GM23338 (cell line): ENCODE data around the gene C10orf53. TPM values are rescaled to one million over a fixed set of nuclear protein-coding genes. Genes with fewer than 3 reads are reported as not detected.

ENCODE experiments used
- ATAC-seq: fragments of 200-7000 bp; cut with Tn5 transposase; 3 replicates; pipeline ENCODE4 v1.9.1; 2020
- DNase-seq: peaks from one replicate; pipeline ENCODE4 v3.0.0-alpha.2; 2015; ENCODE audit warnings: low spot score
- H2AFZ ChIP-seq: fragments of 200-600 bp; sonication (generic); 2 replicates; pipeline ENCODE4 v1.8.0; 2016; ENCODE audit warnings: antibody characterized with exemption, mild to moderate bottlenecking, moderate library complexity
- H3F3A ChIP-seq: fragments of 200-600 bp; sonication (generic); replicated peaks from 2 replicates; pipeline ENCODE4 v1.8.0; 2017; ENCODE audit warnings: antibody characterized with exemption, mixed run types, low read depth
- H3K27ac ChIP-seq: fragments of 200-600 bp; sonication (generic); 2 replicates; pipeline ENCODE4 v1.6.1; 2016; ENCODE audit warnings: low read depth
- H3K27me3 ChIP-seq: fragments of 200-600 bp; sonication (generic); 2 replicates; pipeline ENCODE4 v1.8.0; 2016; ENCODE audit warnings: mild to moderate bottlenecking, mixed run types, moderate library complexity; ENCODE audit not compliant: insufficient read depth
- H3K36me3 ChIP-seq: fragments of 200-600 bp; sonication (generic); 2 replicates; pipeline ENCODE4 v1.8.0; 2016; ENCODE audit warnings: mild to moderate bottlenecking; ENCODE audit not compliant: insufficient read depth
- H3K4me1 ChIP-seq: fragments of 200-600 bp; sonication (generic); 2 replicates; pipeline ENCODE4 v1.8.0; 2016; ENCODE audit warnings: mild to moderate bottlenecking, moderate library complexity; ENCODE audit not compliant: insufficient read depth
- H3K4me2 ChIP-seq: fragments of 200-600 bp; sonication (generic); 2 replicates; pipeline ENCODE4 v1.7.1; 2017; ENCODE audit warnings: mixed run types
- H3K4me3 ChIP-seq: fragments of 200-600 bp; sonication (generic); 2 replicates; pipeline ENCODE4 v1.6.1; 2016; ENCODE audit warnings: mixed run types
- H3K79me2 ChIP-seq: fragments of 200-600 bp; sonication (generic); replicated peaks from 2 replicates; pipeline ENCODE4 v1.8.0; 2017; ENCODE audit warnings: mild to moderate bottlenecking; ENCODE audit not compliant: insufficient read depth
- H3K9me2 ChIP-seq: fragments of 200-600 bp; sonication (generic); 2 replicates; pipeline ENCODE4 v1.8.0; 2017; ENCODE audit not compliant: insufficient read depth
- H4K20me1 ChIP-seq: fragments of 200-600 bp; sonication (generic); replicated peaks from 2 replicates; pipeline ENCODE4 v1.8.0; 2017; ENCODE audit warnings: mild to moderate bottlenecking; ENCODE audit not compliant: insufficient read depth
- H3K27ac Mint-ChIP-seq: 2 replicates; pipeline ENCODE4 v1.8.0; 2020; ENCODE audit warnings: inconsistent platforms, mild to moderate bottlenecking, moderate library complexity, mixed read lengths
- H3K27me3 Mint-ChIP-seq: 3 replicates; pipeline ENCODE4 v1.8.0; 2022; ENCODE audit warnings: low read depth, mild to moderate bottlenecking, moderate library complexity, mixed read lengths, inconsistent platforms; ENCODE audit not compliant: insufficient read depth, poor library complexity
- H3K36me3 Mint-ChIP-seq: 3 replicates; pipeline ENCODE4 v1.8.0; 2021; ENCODE audit warnings: low read depth, mild to moderate bottlenecking, inconsistent platforms, moderate library complexity, mixed read lengths
- H3K4me1 Mint-ChIP-seq: 3 replicates; pipeline ENCODE4 v1.8.0; 2020; ENCODE audit warnings: mild to moderate bottlenecking, inconsistent platforms, mixed read lengths
- H3K4me3 Mint-ChIP-seq: 3 replicates; pipeline ENCODE4 v1.8.0; 2021; ENCODE audit warnings: moderate library complexity, mild to moderate bottlenecking, inconsistent platforms, mixed read lengths
- H3K9me3 Mint-ChIP-seq: 3 replicates; pipeline ENCODE4 v1.8.0; 2020; ENCODE audit warnings: moderate library complexity, mild to moderate bottlenecking, inconsistent platforms, mixed read lengths
- CREB1 ChIP-seq: fragments of 250-450 bp; sonication (Bioruptor Pico); IDR thresholded peaks from 2 replicates; pipeline ENCODE4 v1.5.0; 2020; ENCODE audit warnings: low read depth, mild to moderate bottlenecking, moderate library complexity
- EZH2 ChIP-seq: fragments of 200-600 bp; sonication (generic); IDR thresholded peaks from one replicate; pipeline ENCODE4 v1.8.0; 2017; ENCODE audit warnings: antibody characterized with exemption, mild to moderate bottlenecking, low read depth; ENCODE audit not compliant: unreplicated experiment
- EZH2phosphoT487 ChIP-seq: fragments of 200-600 bp; sonication (generic); IDR thresholded peaks from one replicate; pipeline ENCODE4 v1.8.1; 2018; ENCODE audit warnings: antibody characterized with exemption; ENCODE audit not compliant: unreplicated experiment
- JUNB ChIP-seq: IDR thresholded peaks from one replicate; pipeline ENCODE4 v1.6.1; 2016; ENCODE audit warnings: antibody characterized with exemption; ENCODE audit not compliant: unreplicated experiment
- NANOG ChIP-seq: IDR thresholded peaks from 2 replicates; pipeline ENCODE4 v1.6.1; 2016; ENCODE audit warnings: antibody characterized with exemption, borderline replicate concordance
- POLR2AphosphoS5 ChIP-seq: IDR thresholded peaks from 2 replicates; pipeline ENCODE4 v1.6.1; 2016; ENCODE audit warnings: antibody characterized with exemption, low read depth
- STAT1 ChIP-seq: IDR thresholded peaks from one replicate; pipeline ENCODE4 v1.6.1; 2016; ENCODE audit warnings: antibody characterized with exemption; ENCODE audit not compliant: unreplicated experiment
- polyA plus RNA-seq: library from polyadenylated mRNA; unstranded; fragments of >200 nt; fragmentation: Nextera tagmentation; extraction: Ambion mirVana; gene quantifications from 2 replicates; pipeline ENCODE4 v1.2.1, GENCODE V29; 2016
- total RNA-seq: library from RNA; depleted of rRNA; stranded (reverse); fragments of >200 nt; shearing (Covaris generic); gene quantifications from 2 replicates; pipeline ENCODE4 v1.2.3, GENCODE V29; 2014
- TF ChIP-seq, protein P1 (sequence below): fragments of 250-450 bp; sonication (Bioruptor Pico); IDR thresholded peaks from 2 replicates; pipeline ENCODE4 v1.5.0; 2020; ENCODE audit warnings: mild to moderate bottlenecking, moderate library complexity

Gene C10orf53
- total and polyA plus RNA-seq, 2 experiments from 2014 or later, result not detected

DNA sequence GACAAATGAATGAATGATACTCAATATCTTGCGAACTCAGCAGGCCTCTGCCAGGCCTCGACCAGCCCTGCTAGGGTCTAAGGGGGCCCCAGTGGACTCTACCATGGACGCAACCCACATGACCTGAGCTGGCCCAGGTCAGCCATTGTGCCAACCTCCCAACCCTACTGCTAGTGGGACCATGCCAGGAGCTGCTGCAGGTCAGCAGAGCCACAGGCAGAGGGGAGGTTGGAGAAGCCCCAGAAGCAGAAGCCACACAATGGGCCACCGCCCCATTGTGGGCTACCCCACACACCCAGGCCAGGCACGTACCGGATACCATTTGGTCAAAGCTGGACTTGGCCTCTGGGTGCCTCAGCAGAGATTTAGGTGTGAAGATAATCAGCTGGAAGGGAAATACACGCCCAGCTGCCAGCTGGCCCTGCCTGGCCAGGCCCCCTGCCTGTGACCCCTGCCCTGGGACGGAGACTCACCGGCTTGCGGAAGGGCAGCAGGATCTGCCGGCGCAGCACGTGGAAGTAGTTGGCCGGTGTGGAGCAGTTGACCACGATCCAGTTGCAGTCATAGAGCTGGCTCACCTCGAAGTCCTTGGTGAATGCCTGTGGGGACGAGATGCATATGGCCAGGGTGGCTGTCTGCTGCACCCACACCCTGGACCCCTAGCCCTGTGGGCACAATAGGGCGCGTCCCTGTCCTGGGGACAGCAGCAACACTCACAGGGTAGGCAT lies 58.2 kb downstream of the C10orf53 start (continued):
- TF ChIP-seq, protein P1, sequence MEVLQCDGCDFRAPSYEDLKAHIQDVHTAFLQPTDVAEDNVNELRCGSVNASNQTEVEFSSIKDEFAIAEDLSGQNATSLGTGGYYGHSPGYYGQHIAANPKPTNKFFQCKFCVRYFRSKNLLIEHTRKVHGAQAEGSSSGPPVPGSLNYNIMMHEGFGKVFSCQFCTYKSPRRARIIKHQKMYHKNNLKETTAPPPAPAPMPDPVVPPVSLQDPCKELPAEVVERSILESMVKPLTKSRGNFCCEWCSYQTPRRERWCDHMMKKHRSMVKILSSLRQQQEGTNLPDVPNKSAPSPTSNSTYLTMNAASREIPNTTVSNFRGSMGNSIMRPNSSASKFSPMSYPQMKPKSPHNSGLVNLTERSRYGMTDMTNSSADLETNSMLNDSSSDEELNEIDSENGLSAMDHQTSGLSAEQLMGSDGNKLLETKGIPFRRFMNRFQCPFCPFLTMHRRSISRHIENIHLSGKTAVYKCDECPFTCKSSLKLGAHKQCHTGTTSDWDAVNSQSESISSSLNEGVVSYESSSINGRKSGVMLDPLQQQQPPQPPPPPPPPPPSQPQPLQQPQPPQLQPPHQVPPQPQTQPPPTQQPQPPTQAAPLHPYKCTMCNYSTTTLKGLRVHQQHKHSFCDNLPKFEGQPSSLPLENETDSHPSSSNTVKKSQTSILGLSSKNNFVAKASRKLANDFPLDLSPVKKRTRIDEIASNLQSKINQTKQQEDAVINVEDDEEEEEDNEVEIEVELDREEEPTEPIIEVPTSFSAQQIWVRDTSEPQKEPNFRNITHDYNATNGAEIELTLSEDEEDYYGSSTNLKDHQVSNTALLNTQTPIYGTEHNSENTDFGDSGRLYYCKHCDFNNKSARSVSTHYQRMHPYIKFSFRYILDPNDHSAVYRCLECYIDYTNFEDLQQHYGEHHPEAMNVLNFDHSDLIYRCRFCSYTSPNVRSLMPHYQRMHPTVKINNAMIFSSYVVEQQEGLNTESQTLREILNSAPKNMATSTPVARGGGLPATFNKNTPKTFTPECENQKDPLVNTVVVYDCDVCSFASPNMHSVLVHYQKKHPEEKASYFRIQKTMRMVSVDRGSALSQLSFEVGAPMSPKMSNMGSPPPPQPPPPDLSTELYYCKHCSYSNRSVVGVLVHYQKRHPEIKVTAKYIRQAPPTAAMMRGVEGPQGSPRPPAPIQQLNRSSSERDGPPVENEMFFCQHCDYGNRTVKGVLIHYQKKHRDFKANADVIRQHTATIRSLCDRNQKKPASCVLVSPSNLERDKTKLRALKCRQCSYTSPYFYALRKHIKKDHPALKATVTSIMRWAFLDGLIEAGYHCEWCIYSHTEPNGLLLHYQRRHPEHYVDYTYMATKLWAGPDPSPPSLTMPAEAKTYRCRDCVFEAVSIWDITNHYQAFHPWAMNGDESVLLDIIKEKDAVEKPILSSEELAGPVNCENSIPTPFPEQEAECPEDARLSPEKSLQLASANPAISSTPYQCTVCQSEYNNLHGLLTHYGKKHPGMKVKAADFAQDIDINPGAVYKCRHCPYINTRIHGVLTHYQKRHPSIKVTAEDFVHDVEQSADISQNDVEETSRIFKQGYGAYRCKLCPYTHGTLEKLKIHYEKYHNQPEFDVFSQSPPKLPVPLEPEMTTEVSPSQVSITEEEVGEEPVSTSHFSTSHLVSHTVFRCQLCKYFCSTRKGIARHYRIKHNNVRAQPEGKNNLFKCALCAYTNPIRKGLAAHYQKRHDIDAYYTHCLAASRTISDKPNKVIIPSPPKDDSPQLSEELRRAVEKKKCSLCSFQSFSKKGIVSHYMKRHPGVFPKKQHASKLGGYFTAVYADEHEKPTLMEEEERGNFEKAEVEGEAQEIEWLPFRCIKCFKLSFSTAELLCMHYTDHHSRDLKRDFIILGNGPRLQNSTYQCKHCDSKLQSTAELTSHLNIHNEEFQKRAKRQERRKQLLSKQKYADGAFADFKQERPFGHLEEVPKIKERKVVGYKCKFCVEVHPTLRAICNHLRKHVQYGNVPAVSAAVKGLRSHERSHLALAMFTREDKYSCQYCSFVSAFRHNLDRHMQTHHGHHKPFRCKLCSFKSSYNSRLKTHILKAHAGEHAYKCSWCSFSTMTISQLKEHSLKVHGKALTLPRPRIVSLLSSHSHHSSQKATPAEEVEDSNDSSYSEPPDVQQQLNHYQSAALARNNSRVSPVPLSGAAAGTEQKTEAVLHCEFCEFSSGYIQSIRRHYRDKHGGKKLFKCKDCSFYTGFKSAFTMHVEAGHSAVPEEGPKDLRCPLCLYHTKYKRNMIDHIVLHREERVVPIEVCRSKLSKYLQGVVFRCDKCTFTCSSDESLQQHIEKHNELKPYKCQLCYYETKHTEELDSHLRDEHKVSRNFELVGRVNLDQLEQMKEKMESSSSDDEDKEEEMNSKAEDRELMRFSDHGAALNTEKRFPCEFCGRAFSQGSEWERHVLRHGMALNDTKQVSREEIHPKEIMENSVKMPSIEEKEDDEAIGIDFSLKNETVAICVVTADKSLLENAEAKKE (CRISPR knock-in tag), result no peak
- TF ChIP-seq NANOG, result no peak
- TF ChIP-seq JUNB, result no peak
- no peak for TF ChIP-seq EZH2phosphoT487
- no peak for TF ChIP-seq STAT1
- TF ChIP-seq POLR2AphosphoS5, result no peak
- no peak for TF ChIP-seq EZH2
- no peak for TF ChIP-seq CREB1 (CRISPR knock-in tag)

DNA sequence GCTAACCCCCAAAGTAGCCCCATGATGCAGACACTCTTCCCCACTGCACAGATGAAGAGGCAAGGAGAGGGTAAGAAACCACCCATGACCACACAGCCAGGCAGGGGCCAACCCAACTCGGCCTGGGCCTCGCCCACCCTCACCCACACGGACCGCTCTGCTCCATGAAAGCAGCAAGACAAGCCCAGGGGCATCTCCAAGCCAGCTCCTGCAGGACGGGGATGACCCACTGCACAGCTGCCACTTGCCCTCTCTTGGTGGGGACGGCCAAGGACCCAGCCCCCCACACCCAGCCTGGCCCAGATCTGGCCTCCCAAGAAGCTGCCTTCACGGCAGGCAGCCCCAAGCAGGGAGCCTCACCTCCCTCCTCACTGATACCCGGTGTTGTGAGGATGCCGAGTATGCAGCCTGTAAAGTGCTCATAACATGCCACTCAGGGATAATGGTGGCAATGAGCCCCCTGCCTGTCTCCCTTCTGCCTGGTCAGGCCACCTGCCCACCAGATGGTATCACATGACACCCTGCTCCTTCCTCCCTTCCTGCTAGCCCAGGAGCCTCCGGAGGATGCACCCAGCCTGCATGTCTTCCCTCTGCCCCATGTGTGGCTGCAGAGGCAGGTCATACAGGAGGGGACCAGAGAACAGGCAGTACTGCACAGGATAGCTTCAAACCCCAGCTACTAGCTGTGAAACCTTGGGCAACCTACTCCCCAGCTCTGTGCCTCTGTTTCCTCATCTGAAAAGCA lies 59.3 kb downstream of the C10orf53 start:
- no peaks in the 10 kb centered on the region for H3K79me2 ChIP-seq
- H3K9me2 ChIP-seq, result no peaks in the 10 kb centered on the region
- Mint-ChIP-seq H3K27ac (no peak overlapping the region), H3K4me3 (no peak overlapping the region), H3K27me3 (peaks cover 10% of the 10 kb centered on the region), H3K9me3 (no peaks in the 10 kb centered on the region; the same call in 2 of the 3 replicates), H3K36me3 (peaks cover 8% of the 10 kb centered on the region), H3K4me1 (no peaks in the 10 kb centered on the region; the same call in 2 of the 3 replicates)
- H3K4me2 ChIP-seq, result no peak overlapping the region
- no peaks in the 10 kb centered on the region for H4K20me1 ChIP-seq
- H3K27ac ChIP-seq, result no peak overlapping the region
- H3F3A ChIP-seq, result no peaks in the 10 kb centered on the region
- H3K4me3 ChIP-seq, result no peak overlapping the region
- no peaks in the 10 kb centered on the region for H3K27me3 ChIP-seq
- no peaks in the 10 kb centered on the region for H3K4me1 ChIP-seq
- H2AFZ ChIP-seq, result no peak overlapping the region
- no peaks in the 10 kb centered on the region for H3K36me3 ChIP-seq
- ATAC-seq (no peak), DNase-seq (no peak)
- TF ChIP-seq, protein P1 (CRISPR knock-in tag), result no peak
- TF ChIP-seq EZH2phosphoT487 (no peak), EZH2 (no peak), STAT1 (no peak)
